Amniotic epithelial cell (primary cell): ENCODE measurements around the gene TTC29.
"Not testable (repeated sequence)": the region's sequence is repeated elsewhere in the genome, so short reads cannot be mapped to it uniquely, and the experiment has no call there.

Experiments
- DNase-seq: peaks from one replicate; pipeline ENCODE4 v3.0.0-alpha.2; 2010; ENCODE audit warnings: low read depth

TTC29 gene

GRCh38 chr4:146855761-146856160 is 89.9 kb downstream of the TTC29 start:
- DNase-seq: no peak

GRCh38 chr4:146852360-146852759 is 93.3 kb downstream of the TTC29 start:
- no peak for DNase-seq

- DNase-seq: no peak
Measured at GRCh38 chr4:146847345-146847744, 98.3 kb downstream of the TTC29 start.

GRCh38 chr4:146846882-146847281 is 98.8 kb downstream of the TTC29 start:
- DNase-seq: no peak

- DNase-seq: no peak
Measured at GRCh38 chr4:146844761-146845160, 100.9 kb downstream of the TTC29 start.

GRCh38 chr4:146842876-146843275 is 102.8 kb downstream of the TTC29 start:
- DNase-seq: no peak

- DNase-seq: no peak
Measured at GRCh38 chr4:146840731-146841130, 104.9 kb downstream of the TTC29 start.

- DNase-seq: no peak
Measured at GRCh38 chr4:146835096-146835495, 110.6 kb downstream of the TTC29 start.

GRCh38 chr4:146834263-146835034 is 111.2 kb downstream of the TTC29 start:
- DNase-seq: no peak

GRCh38 chr4:146833530-146833929 is 112.1 kb downstream of the TTC29 start:
- no peak for DNase-seq

- DNase-seq: not testable (repeated sequence)
Measured at GRCh38 chr4:146822980-146823379, 122.7 kb downstream of the TTC29 start.

- no peak for DNase-seq
Measured at GRCh38 chr4:146814750-146815149, 130.9 kb downstream of the TTC29 start.

GRCh38 chr4:146795711-146796110 is 150.0 kb downstream of the TTC29 start:
- DNase-seq: no peak

GRCh38 chr4:146793727-146794126 is 151.9 kb downstream of the TTC29 start:
- DNase-seq: no peak

- no peak for DNase-seq
Measured at GRCh38 chr4:146791439-146791838, 154.2 kb downstream of the TTC29 start.

- no peak for DNase-seq
Measured at GRCh38 chr4:146790515-146790914, 155.1 kb downstream of the TTC29 start.

- DNase-seq: no peak
Measured at GRCh38 chr4:146787731-146788130, 157.9 kb downstream of the TTC29 start.

GRCh38 chr4:146776691-146777090 is 169.0 kb downstream of the TTC29 start:
- DNase-seq: no peak

- no peak for DNase-seq
Measured at GRCh38 chr4:146763560-146763959, 182.1 kb downstream of the TTC29 start.

- DNase-seq: no peak
Measured at GRCh38 chr4:146762016-146762415, 183.6 kb downstream of the TTC29 start.

GRCh38 chr4:146742416-146742815 is 203.2 kb downstream of the TTC29 start:
- DNase-seq: no peak

GRCh38 chr4:146739182-146739581 is 206.5 kb downstream of the TTC29 start:
- no peak for DNase-seq

- DNase-seq: not testable (repeated sequence)
Measured at GRCh38 chr4:146723519-146723918, 222.1 kb downstream of the TTC29 start.

GRCh38 chr4:146709956-146710355 is 235.7 kb downstream of the TTC29 start:
- DNase-seq: no peak
